ENCODE data around the gene PACC1.

Gene PACC1
- total RNA-seq: 9.3 to 24.7 (median 22.1) reads per million in 9 experiments

DNA sequence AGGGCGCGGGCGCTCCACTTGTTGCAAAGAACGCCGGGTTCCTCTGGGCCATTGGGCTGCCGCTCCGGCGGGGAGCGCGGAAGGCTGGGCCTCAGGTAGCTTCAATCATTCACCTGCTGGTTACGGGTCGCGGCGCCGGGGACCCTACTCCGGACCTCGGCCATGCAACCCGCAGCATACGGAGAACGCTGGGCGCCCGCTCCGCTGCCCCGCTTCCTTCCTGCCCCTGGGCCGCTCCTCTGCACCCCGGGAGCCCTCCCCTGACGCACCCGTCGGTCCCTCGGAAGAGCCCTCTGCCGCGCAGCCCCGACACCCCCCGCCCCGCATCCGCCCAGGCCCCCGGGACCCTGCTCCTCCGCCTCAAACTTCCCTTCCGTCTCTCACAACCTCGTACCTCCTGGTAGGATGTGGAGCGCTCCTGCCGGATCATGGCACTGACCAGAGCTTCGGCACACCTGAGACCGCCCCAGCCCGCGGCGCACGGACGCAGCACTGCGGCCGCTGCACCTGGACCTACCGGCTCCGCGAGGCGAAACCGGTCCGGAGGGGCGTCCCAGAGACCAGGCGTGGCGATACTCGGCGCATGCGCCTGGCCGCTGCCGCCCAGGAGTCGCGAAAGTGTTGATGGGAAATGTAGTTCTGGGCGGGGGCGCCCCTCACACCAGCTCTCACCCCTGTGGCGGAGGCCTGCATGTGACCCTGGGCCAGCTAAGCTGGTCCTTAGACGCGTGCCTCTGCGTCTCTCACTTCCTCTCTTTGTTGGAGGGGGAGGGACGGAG is at the start of gene PACC1:
Gene PACC1 (minus strand): TSS at position 559 of the 779 bp plus-strand sequence. CDS start 129 bp downstream, at position 430.
- DNase-seq (peak; percentile 81 to 86 (median 85)), ATAC-seq (replicated peaks) (peak; percentile 91)
- H3K27ac Mint-ChIP-seq: peak within 1 kb of the TSS; percentile 83 to 94
- peaks cover 10% of the 10 kb centered on the region for H3K36me3 Mint-ChIP-seq (ENCODE audit: insufficient read depth)
- H3K4me3 Mint-ChIP-seq: peak within 1 kb of the TSS; percentile 98 to 99
- no peaks in the 10 kb centered on the region for H3K27me3 Mint-ChIP-seq
- H3K9me3 Mint-ChIP-seq: no peaks in the 10 kb centered on the region
- H3K4me1 Mint-ChIP-seq (ENCODE audit: low read depth in 2 of 2): peaks cover 23 to 38% of the 10 kb centered on the region in 2 donors

DNA sequence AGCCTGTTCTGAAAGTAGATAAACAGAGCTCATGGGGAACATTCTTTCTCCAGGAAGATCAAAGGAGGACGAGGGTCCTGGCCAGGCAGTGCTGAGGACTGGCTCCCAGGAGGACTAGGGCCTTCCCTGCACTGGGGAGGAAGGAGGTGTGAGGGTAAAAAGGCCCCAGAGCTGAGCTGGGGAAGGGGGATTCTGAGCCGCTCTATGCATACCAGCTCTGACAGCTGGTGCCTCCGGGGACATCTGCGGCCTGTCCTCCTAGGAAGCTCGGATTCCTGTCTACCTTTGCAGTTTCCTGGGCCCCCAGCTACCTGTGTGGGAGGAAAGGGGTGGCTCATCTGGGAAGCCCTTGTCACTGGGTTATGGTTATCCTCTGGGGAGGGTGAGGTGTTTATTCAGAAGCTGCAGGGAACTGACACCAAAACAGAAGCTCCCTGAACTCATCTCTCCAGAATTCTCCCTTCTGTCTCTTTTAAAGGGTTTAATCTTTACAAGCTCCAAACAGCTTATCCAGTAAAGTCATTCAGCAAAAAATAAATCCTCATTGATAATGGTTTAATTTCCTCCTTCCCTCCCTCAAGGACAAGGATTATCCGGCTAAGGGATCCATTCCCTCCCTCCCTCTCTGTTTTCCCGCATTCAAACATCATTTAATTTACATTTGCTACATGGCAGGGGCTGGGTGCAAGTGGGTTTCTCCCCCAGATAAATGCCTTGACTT is 49.0 kb upstream of the PACC1 start:
- peaks cover 8% of the 10 kb centered on the region for H3K36me3 Mint-ChIP-seq (ENCODE audit: insufficient read depth)
- no peak for DNase-seq
- no peak overlapping the region for H3K27ac Mint-ChIP-seq
- ATAC-seq (replicated peaks): no peak
- H3K4me3 Mint-ChIP-seq: no peak overlapping the region
- peaks cover 0 to 2% of the 10 kb centered on the region in 2 donors for H3K4me1 Mint-ChIP-seq (ENCODE audit: low read depth in 2 of 2)
- no peaks in the 10 kb centered on the region for H3K9me3 Mint-ChIP-seq
- peaks cover 0 to 23% of the 10 kb centered on the region in 2 donors for H3K27me3 Mint-ChIP-seq

DNA sequence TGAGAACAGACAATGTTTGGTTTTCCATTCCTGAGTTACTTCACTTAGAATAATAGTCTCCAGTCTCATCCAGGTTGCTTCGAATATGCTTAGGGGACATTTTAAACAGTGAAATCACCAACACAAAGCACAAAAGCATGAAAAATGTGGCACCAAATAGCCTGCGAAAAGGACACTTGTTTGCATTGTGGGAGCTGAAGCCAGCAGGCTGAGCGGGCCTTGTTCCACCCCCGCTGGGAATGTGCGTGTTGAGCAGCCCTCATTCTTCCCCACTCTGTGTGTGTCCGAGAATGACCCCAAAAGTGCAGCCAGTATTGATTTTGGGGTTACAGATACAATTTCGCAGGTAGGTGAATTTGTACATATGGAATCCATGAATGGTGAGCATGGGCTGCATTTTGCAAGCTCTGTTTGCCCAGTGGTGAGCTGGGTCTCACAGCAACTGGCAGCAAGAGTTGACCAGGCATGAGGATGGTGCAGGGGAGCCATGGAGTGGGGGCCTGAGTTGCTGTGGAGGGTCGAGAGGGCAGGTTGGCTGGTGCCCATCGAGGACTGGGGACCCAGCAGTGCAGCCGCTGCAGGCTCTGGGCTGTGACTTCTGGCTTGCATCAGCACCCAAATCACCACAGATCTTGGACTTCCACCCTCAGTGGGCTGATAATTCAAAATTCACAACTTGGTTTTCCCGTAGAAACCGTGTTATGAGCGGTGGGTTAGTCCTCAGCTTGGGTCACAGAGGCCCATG is 47.4 kb upstream of the PACC1 start:
- no peak overlapping the region for H3K4me3 Mint-ChIP-seq
- no peak for ATAC-seq (replicated peaks)
- peaks cover 0 to 4% of the 10 kb centered on the region in 2 donors for H3K4me1 Mint-ChIP-seq (ENCODE audit: low read depth in 2 of 2)
- H3K36me3 Mint-ChIP-seq (ENCODE audit: insufficient read depth): peaks cover 3% of the 10 kb centered on the region
- peaks cover 0 to 23% of the 10 kb centered on the region in 2 donors for H3K27me3 Mint-ChIP-seq
- no peaks in the 10 kb centered on the region for H3K9me3 Mint-ChIP-seq
- H3K27ac Mint-ChIP-seq: no peak overlapping the region
- DNase-seq: no peak

DNA sequence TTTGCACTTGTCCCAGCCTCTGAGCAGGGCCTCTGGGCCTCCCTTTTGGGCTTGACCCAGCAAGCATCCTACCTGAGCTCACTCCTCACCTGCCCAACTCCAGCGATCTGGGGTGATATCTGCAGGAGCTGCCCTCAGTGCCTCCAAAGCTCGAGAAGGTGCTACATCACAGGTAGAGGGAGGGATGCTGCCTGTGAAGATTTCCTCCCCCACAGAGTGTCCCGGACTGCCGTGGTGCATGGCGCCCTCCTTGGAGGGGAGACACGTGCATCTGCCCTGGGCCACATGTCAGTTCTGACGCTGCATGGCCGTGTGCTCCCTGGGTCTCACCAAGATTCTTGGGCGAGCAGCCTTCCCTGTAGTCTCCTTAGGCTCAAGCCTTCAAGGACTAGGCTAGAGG is 45.7 kb upstream of the PACC1 start:
- peaks cover 0 to 2% of the 10 kb centered on the region in 2 donors for H3K4me1 Mint-ChIP-seq (ENCODE audit: low read depth in 2 of 2)
- H3K36me3 Mint-ChIP-seq (ENCODE audit: insufficient read depth): peaks cover 3% of the 10 kb centered on the region
- DNase-seq (no peak), ATAC-seq (replicated peaks) (no peak)
- peaks cover 0 to 23% of the 10 kb centered on the region in 2 donors for H3K27me3 Mint-ChIP-seq
- H3K27ac Mint-ChIP-seq: peak overlapping the region in 1 of 2 donors; percentile 29
- no peaks in the 10 kb centered on the region for H3K9me3 Mint-ChIP-seq
- H3K4me3 Mint-ChIP-seq: no peak overlapping the region

DNA sequence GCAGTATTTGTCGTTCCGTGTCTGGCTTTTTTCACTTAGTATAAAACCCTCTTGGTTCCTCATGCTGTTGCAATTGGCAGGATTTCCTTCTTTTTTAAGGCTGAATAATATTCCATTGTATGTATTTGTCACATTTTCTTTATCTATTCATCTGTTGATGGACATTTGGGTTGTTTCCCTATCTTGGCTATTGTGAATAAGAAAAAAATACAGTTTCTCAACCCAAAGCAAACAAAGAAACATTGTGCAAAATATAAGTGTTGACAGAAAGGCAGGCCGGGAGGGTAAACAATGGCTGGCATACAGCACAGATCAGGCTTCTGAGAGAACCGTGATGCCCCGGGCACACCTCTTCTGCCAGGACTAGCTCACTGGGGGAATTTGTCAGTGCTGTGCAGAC is 45.0 kb upstream of the PACC1 start:
- H3K27ac Mint-ChIP-seq: no peak overlapping the region
- no peak overlapping the region for H3K4me3 Mint-ChIP-seq
- H3K27me3 Mint-ChIP-seq: peaks cover 0 to 21% of the 10 kb centered on the region in 2 donors
- H3K36me3 Mint-ChIP-seq (ENCODE audit: insufficient read depth): peaks cover 3% of the 10 kb centered on the region
- ATAC-seq (replicated peaks) (no peak), DNase-seq (no peak)
- H3K4me1 Mint-ChIP-seq (ENCODE audit: low read depth in 2 of 2): peaks cover 0 to 2% of the 10 kb centered on the region in 2 donors
- no peaks in the 10 kb centered on the region for H3K9me3 Mint-ChIP-seq

DNA sequence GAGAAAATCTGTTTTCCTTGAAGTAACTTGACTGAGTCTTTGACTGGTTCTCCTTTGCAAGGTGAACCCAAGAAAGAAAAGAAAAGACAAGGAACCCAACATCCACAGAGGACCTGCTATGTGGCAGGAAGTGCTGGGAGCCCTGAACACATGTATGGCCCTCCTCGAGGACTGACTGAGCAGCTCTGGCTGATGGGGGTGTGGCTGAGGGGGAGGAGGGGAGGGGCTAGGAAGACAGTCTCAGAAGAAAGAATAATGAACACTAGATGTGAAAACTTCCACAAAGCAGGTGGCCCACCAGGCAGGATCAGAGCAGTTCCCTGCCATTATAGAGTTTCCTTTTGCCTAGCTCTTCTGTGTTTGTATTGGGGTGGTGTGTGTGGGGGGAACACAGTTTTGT is 44.1 kb upstream of the PACC1 start:
- peaks cover 0 to 2% of the 10 kb centered on the region in 2 donors for H3K4me1 Mint-ChIP-seq (ENCODE audit: low read depth in 2 of 2)
- ATAC-seq (replicated peaks): no peak
- H3K36me3 Mint-ChIP-seq (ENCODE audit: insufficient read depth): peaks cover 3% of the 10 kb centered on the region
- H3K4me3 Mint-ChIP-seq: no peak overlapping the region
- peaks cover 0 to 12% of the 10 kb centered on the region in 2 donors for H3K27me3 Mint-ChIP-seq
- H3K9me3 Mint-ChIP-seq: no peaks in the 10 kb centered on the region
- H3K27ac Mint-ChIP-seq: peak overlapping the region in 1 of 2 donors; percentile 12
- DNase-seq: no peak

DNA sequence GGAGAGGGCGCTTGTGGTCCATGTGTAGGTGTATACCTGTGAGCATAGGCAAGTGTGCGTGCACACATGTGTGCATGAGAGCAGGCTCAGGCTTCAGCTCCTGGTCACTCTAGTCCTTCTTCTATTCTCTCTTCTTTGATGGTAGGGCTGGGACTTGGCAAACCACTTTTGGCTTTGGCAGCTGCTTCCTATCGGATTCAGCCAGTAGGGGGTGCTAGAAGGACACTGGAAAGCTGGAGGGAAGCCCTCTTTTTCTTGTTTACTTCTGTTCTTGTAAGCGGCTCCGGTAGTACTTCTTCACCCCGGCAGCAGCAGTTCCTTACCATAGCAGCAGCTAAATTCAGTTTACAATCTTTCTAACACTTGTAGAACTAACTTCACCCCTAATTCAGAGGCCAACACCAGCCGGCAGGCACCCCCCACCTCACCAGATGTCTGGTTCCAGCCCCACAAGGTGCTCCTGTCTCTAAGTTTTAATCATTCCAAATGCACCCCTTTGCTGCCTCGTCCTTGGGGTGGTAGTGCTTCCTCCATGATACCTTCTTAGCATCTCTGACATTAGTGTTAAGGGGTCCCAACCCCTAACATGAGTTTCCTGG is 43.2 kb upstream of the PACC1 start:
- Mint-ChIP-seq H3K27me3 (peaks cover 0 to 3% of the 10 kb centered on the region in 2 donors), H3K4me1 (ENCODE audit: low read depth in 2 of 2) (peaks cover 0 to 5% of the 10 kb centered on the region in 2 donors), H3K36me3 (ENCODE audit: insufficient read depth) (peaks cover 3% of the 10 kb centered on the region), H3K4me3 (no peak overlapping the region), H3K27ac (peak overlapping the region in 1 of 2 donors; percentile 12), H3K9me3 (no peaks in the 10 kb centered on the region)
- ATAC-seq (replicated peaks): peak; percentile 26
- peak; percentile 51 to 58 (median 56) for DNase-seq

DNA sequence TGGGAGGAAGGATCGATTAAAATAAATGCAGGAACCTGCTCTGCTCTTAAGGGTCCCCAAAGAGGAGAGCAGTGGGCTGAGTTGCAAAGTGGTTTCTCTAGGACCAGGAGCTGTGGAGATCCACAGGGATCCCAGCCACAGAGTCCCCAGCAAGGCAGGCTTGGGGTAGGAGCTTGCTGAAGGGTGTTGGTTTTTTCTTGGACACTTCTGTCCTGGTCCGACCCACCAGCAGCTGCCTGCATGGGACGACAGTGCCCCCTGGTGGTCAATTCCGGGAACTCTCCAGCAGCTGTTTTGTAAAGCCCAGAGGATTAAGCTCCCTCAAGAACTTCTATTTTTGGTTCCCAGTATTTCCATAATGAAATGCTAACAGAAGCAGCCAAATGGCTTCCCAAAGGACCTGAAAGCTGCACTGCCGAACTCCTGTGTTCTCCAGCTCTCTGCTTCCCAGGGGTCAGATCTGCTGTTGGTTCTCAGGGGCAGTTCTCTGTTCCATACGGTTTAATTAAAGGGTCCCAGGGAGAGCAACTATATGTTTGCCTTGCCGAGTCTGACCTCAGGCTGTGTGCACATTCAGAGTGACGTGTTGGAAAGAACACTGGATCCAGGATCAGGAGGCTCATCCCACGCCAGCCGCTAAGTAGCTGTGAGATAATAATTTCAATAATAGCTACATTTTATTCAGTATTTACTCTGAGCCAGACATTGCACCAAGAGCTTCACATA is 41.3 kb upstream of the PACC1 start:
- Mint-ChIP-seq H3K36me3 (ENCODE audit: insufficient read depth) (peaks cover 3% of the 10 kb centered on the region), H3K9me3 (no peaks in the 10 kb centered on the region), H3K27ac (no peak overlapping the region), H3K4me1 (ENCODE audit: low read depth in 2 of 2) (peaks cover 0 to 5% of the 10 kb centered on the region in 2 donors), H3K27me3 (no peaks in the 10 kb centered on the region), H3K4me3 (no peak overlapping the region)
- DNase-seq: peak; percentile 79 to 81 (median 80)
- peak; percentile 82 for ATAC-seq (replicated peaks)

DNA sequence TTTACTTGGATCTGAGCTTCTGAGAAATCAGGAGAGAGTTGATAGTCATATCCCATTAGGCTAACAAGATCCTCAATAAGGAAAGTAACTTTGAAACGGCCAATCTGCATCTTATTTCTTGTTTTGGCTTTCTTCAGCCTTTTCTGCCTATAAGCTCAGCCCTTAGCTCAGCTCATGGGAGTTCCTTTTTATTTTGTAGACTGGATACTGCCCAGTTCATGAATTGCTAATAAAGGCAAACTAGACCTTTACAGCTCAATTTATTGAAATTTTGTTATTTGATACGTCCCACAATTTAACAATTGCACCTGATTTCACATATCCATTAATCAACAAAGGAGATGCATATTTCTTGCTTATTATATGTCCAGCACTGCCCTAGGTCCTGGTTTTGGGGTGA is 40.7 kb upstream of the PACC1 start:
- Mint-ChIP-seq H3K27ac (no peak overlapping the region), H3K27me3 (no peaks in the 10 kb centered on the region), H3K9me3 (no peaks in the 10 kb centered on the region), H3K4me3 (no peak overlapping the region), H3K4me1 (ENCODE audit: low read depth in 2 of 2) (peaks cover 0 to 5% of the 10 kb centered on the region in 2 donors), H3K36me3 (ENCODE audit: insufficient read depth) (peaks cover 4% of the 10 kb centered on the region)
- DNase-seq (no peak), ATAC-seq (replicated peaks) (no peak)

DNA sequence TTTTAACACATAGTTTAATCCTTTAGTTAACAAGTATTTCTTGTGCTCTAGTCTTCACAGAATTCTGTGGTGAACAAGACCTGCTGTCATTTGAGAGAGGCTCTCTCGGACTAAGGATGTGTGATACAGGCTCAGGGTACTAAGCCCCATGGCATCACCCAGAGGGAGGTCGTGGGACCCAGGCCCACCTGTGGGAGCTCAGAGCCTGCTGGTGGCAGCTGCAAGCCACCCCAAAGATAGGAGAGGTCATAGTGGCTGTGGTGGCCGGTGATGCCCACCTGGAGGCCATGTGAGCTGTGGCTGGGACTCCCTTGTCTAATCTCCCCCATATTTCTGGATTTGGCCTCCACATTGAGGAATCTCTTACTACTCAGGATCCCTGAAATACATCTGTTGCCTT is 40.1 kb upstream of the PACC1 start:
- Mint-ChIP-seq H3K27ac (no peak overlapping the region), H3K27me3 (no peaks in the 10 kb centered on the region), H3K36me3 (ENCODE audit: insufficient read depth) (peaks cover 8% of the 10 kb centered on the region), H3K4me3 (no peak overlapping the region), H3K4me1 (ENCODE audit: low read depth in 2 of 2) (peaks cover 0 to 5% of the 10 kb centered on the region in 2 donors), H3K9me3 (no peaks in the 10 kb centered on the region)
- DNase-seq: no peak
- no peak for ATAC-seq (replicated peaks)

DNA sequence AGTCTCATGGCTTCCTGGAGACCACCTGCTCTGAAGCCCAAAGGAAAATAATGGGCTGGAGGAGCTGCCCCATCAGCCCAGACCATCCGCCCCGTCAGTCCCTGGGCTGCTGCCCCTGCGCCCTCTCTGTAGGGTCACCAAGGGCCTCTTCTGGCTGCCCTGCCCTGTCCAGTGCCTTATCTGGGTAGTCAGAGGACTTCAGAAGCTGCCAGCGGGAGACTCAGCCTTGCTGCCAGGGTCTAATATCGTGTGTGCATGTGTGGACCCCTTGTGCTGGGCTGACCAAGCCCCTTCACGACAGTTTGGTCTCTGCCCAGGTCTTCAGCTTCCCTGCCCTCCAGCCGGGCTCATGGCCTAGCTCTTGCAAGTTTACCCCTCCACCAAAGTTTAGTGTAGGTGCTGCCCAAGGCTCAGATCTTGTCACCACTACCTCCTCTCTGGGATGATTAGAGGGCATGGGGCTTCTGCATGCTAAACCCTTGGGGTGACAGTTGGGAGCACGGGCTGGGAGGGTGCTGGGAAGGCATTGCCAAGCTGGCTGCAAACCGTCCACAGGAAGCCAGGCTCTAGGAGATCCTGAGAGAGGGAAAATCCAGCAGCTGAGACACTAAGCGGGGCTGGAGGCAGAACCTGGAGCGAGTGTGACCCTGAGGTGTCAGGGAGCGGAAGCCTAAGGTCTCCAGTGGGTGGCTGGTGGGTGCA is 38.6 kb upstream of the PACC1 start:
- Mint-ChIP-seq H3K4me1 (ENCODE audit: low read depth in 2 of 2) (peaks cover 0 to 3% of the 10 kb centered on the region in 2 donors), H3K9me3 (no peaks in the 10 kb centered on the region), H3K4me3 (no peak overlapping the region), H3K27me3 (no peaks in the 10 kb centered on the region), H3K36me3 (ENCODE audit: insufficient read depth) (peaks cover 7% of the 10 kb centered on the region), H3K27ac (no peak overlapping the region)
- ATAC-seq (replicated peaks) (no peak), DNase-seq (no peak)
